HG03196 (cell line): ENCODE data around the gene RRBP1.

Experiments used
- ATAC-seq: cut with Tn5 transposase; IDR thresholded peaks from one replicate; pipeline ENCODE4 v1.9.1; 2021; ENCODE audit not compliant: unreplicated experiment

Gene RRBP1

GRCh38 chr20:17622086-17622850, 59.8 kb downstream of the RRBP1 start:
- ATAC-seq, result no peak

- no peak for ATAC-seq
Observed at GRCh38 chr20:17621229-17621968, 60.6 kb downstream of the RRBP1 start.

DNA sequence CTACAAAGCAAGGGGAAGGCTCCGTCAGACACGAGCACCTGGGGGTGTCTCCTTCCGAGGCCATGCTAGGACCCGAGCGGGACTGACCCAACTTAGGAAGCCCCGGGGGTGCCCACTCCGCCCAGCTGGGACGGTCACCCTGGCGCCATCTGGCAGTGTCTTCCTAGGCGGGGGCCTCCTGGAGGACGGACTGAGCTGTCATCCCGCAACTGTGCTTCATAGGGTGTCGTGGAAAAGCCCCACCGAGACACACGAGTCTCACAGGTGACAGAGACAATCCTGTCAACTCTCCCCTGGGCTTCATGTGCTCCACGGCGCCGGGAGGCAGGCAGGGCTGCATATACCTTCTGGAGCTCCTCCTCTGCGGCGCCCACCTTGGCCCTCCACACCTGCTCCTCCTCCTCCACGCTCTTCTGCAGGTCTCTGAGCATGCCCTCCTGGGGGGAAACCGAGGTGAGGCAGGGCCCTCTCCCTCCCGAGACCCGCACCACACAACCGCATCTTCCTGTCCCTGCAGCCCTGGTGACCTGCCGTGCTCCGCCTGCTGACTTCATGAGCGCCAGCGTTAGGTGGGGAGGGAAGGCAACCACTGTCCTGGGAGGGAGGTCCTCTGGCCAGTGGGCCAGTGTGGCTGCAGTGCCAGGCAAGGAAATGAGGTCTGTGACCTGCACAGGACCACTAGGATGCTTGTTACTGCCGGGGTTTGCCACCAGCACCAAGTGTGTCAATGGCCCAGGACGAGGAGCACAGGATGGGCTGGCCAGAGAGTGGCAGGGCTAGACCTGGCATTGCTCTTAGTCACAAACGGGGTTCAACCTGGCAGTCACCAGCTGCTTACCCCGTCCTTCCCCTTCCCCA, 61.4 kb downstream of the RRBP1 start:
- ATAC-seq, result no peak

- ATAC-seq, result no peak
Observed at GRCh38 chr20:17619351-17620093, 62.5 kb downstream of the RRBP1 start.

DNA sequence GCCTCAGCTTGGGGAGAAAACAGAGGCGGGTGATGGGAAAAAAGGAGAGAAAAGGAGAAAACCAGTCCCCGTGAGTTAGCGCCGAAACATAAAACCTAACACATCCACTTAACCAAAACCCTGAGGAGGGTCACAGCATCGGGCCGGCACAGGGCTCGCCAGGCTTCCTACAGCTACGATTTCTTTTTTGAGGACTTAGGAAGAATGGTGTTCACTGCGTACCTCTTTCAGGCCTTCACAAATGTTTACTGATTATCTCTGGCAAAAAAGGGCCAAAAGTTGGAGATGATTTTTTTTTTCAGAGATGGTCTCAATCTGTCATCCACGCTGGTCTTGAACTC, 63.4 kb downstream of the RRBP1 start:
- ATAC-seq, result no peak

DNA sequence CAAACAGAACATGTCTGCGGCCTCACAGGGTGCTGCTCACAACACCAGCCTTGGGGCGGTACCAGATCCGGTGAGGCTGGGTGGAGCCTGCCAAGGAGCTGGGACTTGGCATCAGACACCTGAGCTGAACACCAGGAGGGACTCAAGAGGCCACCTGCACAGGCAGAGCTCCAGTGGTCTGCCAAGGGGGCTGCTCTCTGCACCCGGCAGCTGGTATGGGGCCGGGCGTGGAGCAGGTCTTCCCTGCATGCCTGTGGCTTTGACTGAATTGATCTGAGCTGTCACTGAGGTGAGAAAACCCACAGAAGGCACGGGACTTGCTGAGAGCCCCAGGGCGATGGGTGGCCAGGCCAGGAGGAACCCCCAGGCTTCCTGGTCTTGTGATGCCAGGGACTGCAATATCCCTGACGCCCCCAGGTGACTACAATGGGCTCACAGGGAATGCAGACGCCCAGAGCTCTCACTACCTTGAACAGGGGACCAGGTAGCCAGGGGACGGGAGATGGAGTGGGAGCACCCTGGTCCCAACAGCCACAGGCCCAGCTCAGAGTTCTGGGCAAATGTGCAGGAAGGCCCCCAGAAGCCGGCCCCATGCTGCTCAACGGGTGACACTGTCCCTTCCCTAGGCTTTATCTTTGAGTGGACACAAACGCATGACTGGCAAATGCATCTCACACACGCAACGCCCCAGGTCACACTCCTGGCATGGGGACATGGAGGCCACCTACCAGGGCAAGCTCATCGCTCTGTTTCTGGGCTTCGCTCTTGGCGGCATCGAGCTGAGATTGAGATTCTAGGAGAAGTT, 64.0 kb downstream of the RRBP1 start:
- ATAC-seq, result no peak

DNA sequence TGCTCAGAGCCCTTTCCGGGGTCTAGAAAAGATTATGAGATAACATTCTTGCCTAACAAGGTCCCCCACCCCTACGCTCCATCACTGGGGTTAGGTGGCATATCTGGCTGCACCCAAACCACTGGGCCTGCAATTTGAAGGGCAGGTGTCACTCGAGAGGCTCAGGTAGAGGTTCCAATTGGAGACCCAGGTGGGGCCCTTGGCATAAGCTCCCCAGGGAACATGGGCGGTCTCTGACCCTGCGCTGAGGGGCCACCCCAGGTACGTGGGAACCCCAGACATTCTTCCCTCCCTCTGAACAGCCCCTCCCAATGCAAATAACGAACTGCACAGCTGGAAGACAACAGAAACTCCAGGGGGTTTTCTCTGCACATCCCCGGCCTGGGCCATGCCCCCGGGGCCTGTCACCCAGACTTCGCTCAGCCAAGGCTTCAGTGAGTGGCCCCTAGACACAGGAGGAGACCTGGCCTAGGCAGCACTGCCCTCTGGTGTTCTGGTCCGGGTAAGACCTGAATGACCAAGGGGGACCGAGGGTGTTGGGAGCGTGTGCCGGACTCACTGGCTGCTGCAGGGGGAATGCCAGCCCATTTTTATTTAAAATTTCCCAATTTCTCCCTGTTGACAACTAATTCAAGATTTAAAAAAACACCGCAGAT, 64.7 kb downstream of the RRBP1 start:
- ATAC-seq, result no peak

GRCh38 chr20:17616480-17617211, 65.4 kb downstream of the RRBP1 start:
- ATAC-seq, result no peak

DNA sequence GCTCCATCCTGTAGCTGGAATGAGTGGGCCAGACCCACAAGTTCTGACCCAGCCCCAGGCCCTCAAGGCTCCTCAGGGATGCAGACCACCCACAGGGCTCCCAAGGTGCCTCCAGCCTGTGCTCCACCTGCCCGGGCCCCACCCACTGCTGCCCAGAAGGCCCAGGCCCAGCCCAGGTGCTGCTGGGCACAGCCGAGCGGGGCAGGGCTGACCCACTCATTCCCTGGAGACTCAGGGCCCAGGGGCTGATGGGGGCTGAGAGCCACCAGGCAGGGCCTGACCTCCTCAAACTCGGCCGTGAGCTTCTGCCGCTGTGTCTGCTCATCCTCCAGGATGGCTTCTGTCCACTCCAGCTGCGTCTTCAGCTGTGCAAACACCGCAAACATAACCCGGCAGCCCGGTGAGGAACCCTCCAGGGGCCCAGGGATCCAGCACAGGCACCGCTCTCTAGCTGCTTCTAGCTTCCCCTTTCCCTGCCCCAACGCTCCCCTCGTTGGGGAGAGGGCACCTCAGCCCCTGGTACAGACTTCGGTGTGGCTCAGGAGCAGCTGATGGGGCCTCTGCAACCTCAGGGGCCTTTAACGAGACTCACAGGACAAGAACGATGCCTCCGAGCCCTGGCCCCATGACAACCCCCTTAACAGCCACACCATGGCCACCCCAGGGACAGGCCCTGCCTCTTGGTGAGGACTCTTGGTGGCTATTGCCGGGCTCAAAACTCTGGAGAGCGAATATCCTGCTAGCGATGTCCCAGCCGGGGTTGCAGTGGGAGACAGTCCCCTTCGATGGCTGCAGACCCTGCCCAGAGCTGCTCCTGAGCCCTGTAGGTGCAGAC, 66.2 kb downstream of the RRBP1 start:
- ATAC-seq, result no peak

DNA sequence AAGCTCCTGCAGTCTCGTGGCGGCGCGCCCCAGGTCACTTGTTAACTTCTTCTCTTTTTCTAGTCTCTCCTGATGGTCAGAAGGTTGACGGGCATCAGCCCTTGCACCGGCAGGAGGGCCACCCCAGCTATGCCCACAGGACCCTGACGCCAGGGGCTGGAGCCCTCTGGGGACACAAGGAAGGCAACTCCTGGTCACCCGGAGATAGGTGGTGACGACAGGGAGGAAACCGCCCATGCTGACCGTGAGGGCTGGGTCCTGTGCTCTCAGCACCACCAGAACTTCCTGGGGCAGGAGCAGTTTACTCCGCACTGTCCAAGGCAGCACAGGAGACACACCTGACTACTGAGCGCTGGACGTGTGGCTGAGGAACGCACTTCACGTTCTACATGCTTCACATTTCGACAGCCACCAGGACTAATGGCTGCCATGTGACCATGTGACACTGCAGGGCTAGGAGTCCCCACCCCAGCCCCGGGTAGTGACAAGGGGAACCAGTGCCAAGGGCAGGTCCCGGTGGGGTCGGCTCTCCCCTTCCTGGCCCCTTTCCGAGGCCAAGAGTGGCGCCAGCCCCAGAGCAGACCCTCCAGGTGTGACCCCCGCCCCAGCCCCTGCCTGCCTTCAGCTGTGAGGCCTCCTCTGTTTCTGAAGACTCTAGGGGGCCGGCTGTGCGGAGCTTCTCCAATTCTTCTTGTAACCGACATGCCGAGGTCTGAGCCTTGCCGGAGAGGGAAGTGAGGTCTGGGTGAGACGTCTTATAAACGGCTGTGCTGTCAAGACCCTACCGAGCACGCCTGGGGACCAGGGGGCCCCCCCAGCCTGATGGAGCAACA, 67.0 kb downstream of the RRBP1 start:
- no peak for ATAC-seq

DNA sequence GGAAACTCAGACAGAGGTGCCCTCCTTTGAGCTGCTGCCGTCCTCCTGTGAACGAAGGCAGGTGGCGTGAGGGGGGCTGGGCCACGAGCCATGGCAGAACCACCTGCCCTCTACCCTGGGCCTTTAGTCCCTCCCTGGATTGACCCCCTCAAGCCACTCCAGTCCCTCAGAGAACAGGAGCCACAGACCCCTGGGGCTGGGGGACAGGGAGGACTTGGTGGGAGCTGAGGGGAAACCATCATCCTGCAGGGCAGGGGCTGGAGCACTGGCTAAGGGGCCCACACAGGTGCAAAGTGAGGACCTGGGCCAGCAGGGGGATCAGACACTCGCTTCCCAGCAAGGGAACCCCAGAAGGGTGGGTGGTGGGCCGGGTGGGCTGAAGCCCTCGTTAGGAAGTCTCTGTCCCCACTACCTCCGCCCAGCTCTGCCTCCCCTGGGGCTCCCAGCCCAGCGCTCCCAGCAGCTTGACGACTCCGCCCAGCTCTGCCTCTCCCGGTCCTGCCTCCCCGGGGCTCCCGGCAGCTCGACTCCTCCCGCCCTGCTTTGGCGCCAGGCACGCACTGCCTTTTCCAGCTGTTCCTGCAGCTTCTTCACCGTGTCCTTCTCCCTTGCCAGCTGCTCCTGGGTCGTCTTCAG, 67.7 kb downstream of the RRBP1 start:
- ATAC-seq, result no peak

- no peak for ATAC-seq
Observed at GRCh38 chr20:17613328-17614175, 68.5 kb downstream of the RRBP1 start.

DNA sequence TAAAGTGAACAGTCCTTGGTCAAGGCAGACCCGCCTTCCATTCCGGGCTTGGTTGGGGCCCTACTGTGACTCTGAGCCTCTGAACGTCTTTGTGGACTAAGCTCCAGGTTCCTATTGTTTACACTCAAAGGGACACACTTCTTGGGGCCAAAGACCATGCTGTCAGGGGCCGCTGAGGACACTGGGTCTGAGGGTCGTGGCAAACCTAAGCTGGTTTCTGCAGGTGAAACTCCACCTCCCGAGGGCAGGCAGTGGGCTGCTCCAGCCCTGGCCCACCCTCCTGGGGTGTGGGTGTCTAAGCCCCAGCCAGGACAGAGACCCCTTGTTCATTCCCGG, 69.1 kb downstream of the RRBP1 start:
- ATAC-seq, result no peak

DNA sequence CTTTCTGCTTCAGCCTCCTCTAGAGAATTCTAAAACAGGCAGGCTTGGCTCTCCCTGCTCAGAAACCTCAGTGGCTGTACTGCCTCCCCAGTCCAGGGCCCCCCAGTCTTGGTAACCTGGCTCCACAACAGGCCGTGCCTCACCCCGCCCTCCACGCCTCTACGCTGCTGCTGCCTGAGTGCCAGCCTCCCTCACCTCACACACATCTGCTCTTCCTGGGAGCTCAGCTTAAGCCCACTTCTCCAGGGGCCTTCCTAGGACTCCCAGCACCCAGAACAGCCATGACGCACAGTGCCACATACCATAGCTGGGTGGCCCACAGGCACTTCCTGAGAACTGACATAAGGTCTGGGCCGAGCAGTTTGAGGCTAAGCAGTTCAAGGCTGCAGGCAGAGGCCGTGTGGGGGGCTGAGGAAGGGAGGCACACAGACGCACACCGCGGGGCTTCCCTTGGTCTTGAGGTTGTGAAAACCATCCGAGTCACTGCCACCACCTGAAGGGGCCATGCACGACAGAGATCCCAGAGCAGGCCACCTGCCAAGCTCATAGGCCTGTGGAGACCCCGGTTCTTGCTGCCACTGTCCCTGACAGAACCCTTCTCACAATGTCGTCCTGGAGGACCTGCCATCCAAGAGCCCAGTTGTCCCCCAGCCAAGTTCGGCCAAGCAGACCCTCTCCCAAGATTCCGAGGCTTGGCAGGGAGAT, 69.6 kb downstream of the RRBP1 start:
- ATAC-seq, result no peak

DNA sequence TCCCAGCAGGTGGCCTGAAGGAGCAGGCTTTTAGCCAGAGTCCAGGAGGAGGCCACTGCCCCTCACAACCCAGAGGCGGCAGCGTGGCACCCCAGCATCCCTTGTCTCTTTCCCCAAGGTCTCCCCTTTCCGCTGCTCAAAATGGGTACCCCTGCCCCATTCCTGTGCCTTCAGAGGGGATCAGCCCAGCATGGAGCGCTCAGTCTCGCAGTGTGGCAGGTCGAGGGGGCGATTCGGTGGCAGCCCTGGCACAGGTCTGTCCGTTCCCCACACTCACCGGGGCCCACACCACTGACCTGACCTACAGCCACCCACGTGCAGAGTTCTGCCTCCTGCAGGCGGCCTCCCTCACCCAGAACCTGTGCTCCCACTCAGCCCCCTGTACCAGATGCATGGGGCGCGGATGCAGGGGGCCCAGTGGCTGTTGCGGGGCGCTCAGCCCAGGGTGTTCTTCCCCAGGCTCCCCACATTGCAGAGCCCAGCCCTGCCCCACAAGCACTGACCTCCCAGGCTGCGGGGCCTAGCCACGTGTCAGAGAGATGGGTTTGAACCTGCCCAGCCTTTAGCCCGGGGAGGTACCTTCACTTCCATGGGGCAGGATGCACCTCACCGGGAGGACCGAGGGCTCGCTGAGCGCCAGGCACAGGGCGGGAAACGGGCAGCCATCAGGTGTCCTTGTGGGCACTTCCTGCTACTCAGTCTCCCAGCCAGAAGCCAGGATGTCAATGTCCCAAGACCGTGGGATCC, 70.3 kb downstream of the RRBP1 start:
- no peak for ATAC-seq
